OCI-LY3 (cell line): ENCODE results near the gene TNF.
"Not testable (repeated sequence)": the region's sequence is repeated elsewhere in the genome, so short reads cannot be mapped to it uniquely, and the experiment has no call there.

Experiments used
- CTCF ChIP-seq: fragments of 200-600, 300-600 bp; sonication (generic); IDR thresholded peaks from 2 replicates; pipeline ENCODE4 v1.5.1; 2014; ENCODE audit warnings: antibody characterized with exemption, low read length, low read depth
- EZH2phosphoT487 ChIP-seq: fragments of 200-600 bp; shearing (Covaris generic); IDR thresholded peaks from 2 replicates; pipeline ENCODE4 v1.6.1; 2018; ENCODE audit warnings: antibody characterized with exemption, mixed run types, low read depth

DNA sequence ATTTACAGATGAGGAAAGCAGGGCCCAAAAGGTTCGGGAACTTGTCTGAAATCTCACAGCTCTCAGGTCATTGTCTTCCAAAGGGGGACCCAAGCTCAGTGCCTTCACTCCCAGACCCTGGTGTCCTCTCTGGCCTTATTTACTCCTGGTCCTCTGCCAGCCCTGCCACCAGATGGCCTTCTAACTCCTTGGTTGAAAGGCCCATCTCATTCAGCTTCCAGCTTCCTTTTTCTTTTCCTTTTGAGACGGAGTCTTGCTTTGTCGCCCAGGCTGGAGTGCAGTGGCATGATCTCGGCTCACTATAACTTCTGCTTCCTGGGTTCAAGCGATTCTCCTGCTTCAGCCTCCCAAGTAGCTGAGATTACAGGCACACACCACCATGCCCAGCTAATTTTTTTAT is 24.0 kb upstream of the TNF start:
- peak; percentile 65 for TF ChIP-seq CTCF
- not testable (repeated sequence) for TF ChIP-seq EZH2phosphoT487
